GM18858 (cell line): Measurements from ENCODE around the gene CFAP97.

Source experiments
- ATAC-seq: cut with Tn5 transposase; IDR thresholded peaks from one replicate; pipeline ENCODE4 v1.9.1; 2021; ENCODE audit not compliant: unreplicated experiment

CFAP97 gene

GRCh38 chr4:185110375-185110823 is 93.4 kb downstream of the CFAP97 start:
- no peak for ATAC-seq

GRCh38 chr4:185109736-185110135 is 94.1 kb downstream of the CFAP97 start:
- ATAC-seq = no peak
